OCI-LY1 (cell line): Measurements from ENCODE around the gene KIF14.

Experiments used
- H2AFZ ChIP-seq: fragments of 200-600 bp; sonication (generic), shearing (Covaris generic); 2 replicates; pipeline ENCODE4 v1.6.0; 2014; ENCODE audit warnings: antibody characterized with exemption, mild to moderate bottlenecking, low read length
- H3F3A ChIP-seq: fragments of 200-600 bp; sonication (generic), shearing (Covaris generic); 2 replicates; pipeline ENCODE4 v1.6.0; 2014; ENCODE audit warnings: mild to moderate bottlenecking, antibody characterized with exemption, low read length, moderate library complexity; ENCODE audit not compliant: insufficient read depth
- H3K27ac ChIP-seq: fragments of 200-600 bp; sonication (generic); 2 replicates; pipeline ENCODE4 v1.5.1; 2014; ENCODE audit warnings: low read length, mixed run types, mild to moderate bottlenecking, low read depth; ENCODE audit not compliant: poor library complexity, severe bottlenecking
- H3K27me3 ChIP-seq: fragments of 200-600 bp; sonication (generic); 2 replicates; pipeline ENCODE4 v1.6.0; 2014; ENCODE audit warnings: antibody characterized with exemption, mild to moderate bottlenecking, low read length, moderate library complexity; ENCODE audit not compliant: insufficient read depth
- H3K36me3 ChIP-seq: fragments of 200-600 bp; sonication (generic); 2 replicates; pipeline ENCODE4 v1.6.1; 2014; ENCODE audit warnings: mild to moderate bottlenecking, antibody characterized with exemption, low read length, moderate library complexity, mixed read lengths; ENCODE audit not compliant: insufficient read depth
- H3K4me1 ChIP-seq: fragments of 200-600 bp; sonication (generic); 2 replicates; pipeline ENCODE4 v1.5.1; 2014; ENCODE audit warnings: mild to moderate bottlenecking, low read length, moderate library complexity; ENCODE audit not compliant: insufficient read depth, severe bottlenecking
- H3K4me2 ChIP-seq: fragments of 200-600 bp; sonication (generic), shearing (Covaris generic); 2 replicates; pipeline ENCODE4 v1.6.1; 2014; ENCODE audit warnings: low read length
- H3K4me3 ChIP-seq: fragments of 200-600 bp; sonication (generic); 2 replicates; pipeline ENCODE4 v1.5.1; 2014; ENCODE audit warnings: low read length, low read depth, mild to moderate bottlenecking, mixed read lengths; ENCODE audit not compliant: poor library complexity, severe bottlenecking
- H3K79me2 ChIP-seq: fragments of 200-600 bp; shearing (Covaris generic); 2 replicates; pipeline ENCODE4 v1.6.1; 2016; ENCODE audit warnings: mixed run types, low read length, mixed read lengths; ENCODE audit not compliant: insufficient read depth
- H3K9ac ChIP-seq: fragments of 200-600 bp; sonication (generic), shearing (Covaris generic); 2 replicates; pipeline ENCODE4 v1.6.1; 2014; ENCODE audit warnings: mild to moderate bottlenecking, low read length, mixed read lengths
- H3K9me2 ChIP-seq: fragments of 200-600 bp; sonication (generic), shearing (Covaris generic); 2 replicates; pipeline ENCODE4 v1.6.1; 2014; ENCODE audit warnings: low read depth, mild to moderate bottlenecking, low read length, mixed read lengths
- H3K9me3 ChIP-seq: fragments of 200-600 bp; shearing (Covaris generic); 2 replicates; pipeline ENCODE4 v1.6.1; 2014; ENCODE audit warnings: low read length, mixed read lengths
- H4K20me1 ChIP-seq: fragments of 200-600 bp; sonication (generic), shearing (Covaris generic); 2 replicates; pipeline ENCODE4 v1.6.0; 2016; ENCODE audit warnings: mild to moderate bottlenecking, low read length; ENCODE audit not compliant: insufficient read depth
- CTCF ChIP-seq: fragments of 200-600 bp; sonication (generic), shearing (Covaris generic); IDR thresholded peaks from 2 replicates; pipeline ENCODE4 v1.5.1; 2017; ENCODE audit warnings: mild to moderate bottlenecking, antibody characterized with exemption, low read length, moderate library complexity, mixed read lengths
- EZH2 ChIP-seq: fragments of 200-600 bp; sonication (generic), shearing (Covaris generic); IDR thresholded peaks from 2 replicates; pipeline ENCODE4 v1.8.0; 2017; ENCODE audit warnings: borderline replicate concordance, mixed run types, mild to moderate bottlenecking, antibody characterized with exemption, low read length, moderate library complexity, mixed read lengths

The KIF14 gene

GRCh38 chr1:200505257-200505656, 115.3 kb downstream of the KIF14 start:
- no peaks in the 10 kb centered on the region for H3K36me3 ChIP-seq
- H3K79me2 ChIP-seq, result no peaks in the 10 kb centered on the region
- no peak overlapping the region for H3K4me3 ChIP-seq
- no peaks in the 10 kb centered on the region for H4K20me1 ChIP-seq
- no peaks in the 10 kb centered on the region for H3K9me2 ChIP-seq
- no peaks in the 10 kb centered on the region for H3K9me3 ChIP-seq
- TF ChIP-seq EZH2 (no peak), CTCF (no peak)
- no peaks in the 10 kb centered on the region for H3K4me1 ChIP-seq
- H3K27ac ChIP-seq, result no peak overlapping the region
- H3K9ac ChIP-seq, result no peak overlapping the region
- no peaks in the 10 kb centered on the region for H3K27me3 ChIP-seq
- no peak overlapping the region for H3K4me2 ChIP-seq
- no peaks in the 10 kb centered on the region for H3F3A ChIP-seq
- no peak overlapping the region for H2AFZ ChIP-seq
